Stimulated activated CD8-positive, alpha-beta memory T cell treated with anti-CD3 and anti-CD28 coated beads, Interleukin-15, amount 100 ng/mL, for 1 hour (primary cell): ENCODE data around the gene ABCA7.

Experiments used
- DNase-seq: peaks from one replicate; pipeline ENCODE4 v3.0.0-alpha.2; 2020; ENCODE audit warnings: low read depth

Gene ABCA7

GRCh38 chr19:1002600-1002999 is 37.3 kb upstream of the ABCA7 start:
- no peak for DNase-seq

- DNase-seq, result no peak
Measured at GRCh38 chr19:1003283-1003682, 36.6 kb upstream of the ABCA7 start.

- DNase-seq, result no peak
Measured at GRCh38 chr19:1004204-1004802, 35.6 kb upstream of the ABCA7 start.

GRCh38 chr19:1004803-1005664 is 34.9 kb upstream of the ABCA7 start:
- DNase-seq, result no peak

GRCh38 chr19:1006711-1007398 is 33.1 kb upstream of the ABCA7 start:
- DNase-seq, result no peak

GRCh38 chr19:1007399-1008251 is 32.3 kb upstream of the ABCA7 start:
- no peak for DNase-seq

- no peak for DNase-seq
Measured at GRCh38 chr19:1008268-1009040, 31.5 kb upstream of the ABCA7 start.

GRCh38 chr19:1009041-1009980 is 30.6 kb upstream of the ABCA7 start:
- DNase-seq, result no peak

- DNase-seq, result no peak
Measured at GRCh38 chr19:1009981-1010538, 29.8 kb upstream of the ABCA7 start.

GRCh38 chr19:1010586-1011510 is 29.1 kb upstream of the ABCA7 start:
- DNase-seq, result no peak

- no peak for DNase-seq
Measured at GRCh38 chr19:1011831-1012333, 28.0 kb upstream of the ABCA7 start.

- DNase-seq, result no peak
Measured at GRCh38 chr19:1012334-1012733, 27.6 kb upstream of the ABCA7 start.

GRCh38 chr19:1013218-1013617 is 26.7 kb upstream of the ABCA7 start:
- DNase-seq, result no peak

- no peak for DNase-seq
Measured at GRCh38 chr19:1014161-1015060, 25.5 kb upstream of the ABCA7 start.

- no peak for DNase-seq
Measured at GRCh38 chr19:1015061-1015781, 24.7 kb upstream of the ABCA7 start.

- no peak for DNase-seq
Measured at GRCh38 chr19:1015782-1016646, 23.9 kb upstream of the ABCA7 start.
